Gastroesophageal sphincter (tissue), 3 donors: Measurements from ENCODE around the gene SDSL.

Source experiments
- CTCF ChIP-seq, 4 experiments: fragments of 200-600 bp in 2 of 4; fragments of 450-650 bp in 2 of 4; sonication (generic) in 1 of 4; IDR thresholded peaks; one replicate each; pipeline ENCODE4 v1.5.1; 2017 to 2019; ENCODE audit warnings: antibody characterized with exemption in 4 of 4, mild to moderate bottlenecking in 2 of 4, moderate library complexity in 2 of 4
- POLR2A ChIP-seq, 2 donors: fragments of 450-650 bp; IDR thresholded peaks; one replicate each; pipeline ENCODE4 v1.6.1; 2017; ENCODE audit warnings: antibody characterized with exemption in 2 of 2, mild to moderate bottlenecking in 2 of 2, moderate library complexity in 1 of 2

- no peak for TF ChIP-seq CTCF (IDR thresholded peaks at IDR 0.05)
- no peak for TF ChIP-seq POLR2A (IDR thresholded peaks at IDR 0.05)
Observed at GRCh38 chr12:113480336-113480971, 58.3 kb downstream of the SDSL start.
